NT2/D1 (cell line): ENCODE results near the gene NAT9.

Source experiments
- DNase-seq: peaks from one replicate; pipeline ENCODE4 v3.0.0-alpha.2; 2011; ENCODE audit warnings: low read depth, low spot score
- H3K27me3 ChIP-seq: 2 replicates; pipeline ENCODE4 v1.6.0; 2011; ENCODE audit warnings: mild to moderate bottlenecking; ENCODE audit not compliant: insufficient read length, insufficient read depth
- H3K36me3 ChIP-seq: 2 replicates; pipeline ENCODE4 v1.6.1; 2011; ENCODE audit warnings: mild to moderate bottlenecking, low read length, mixed read lengths; ENCODE audit not compliant: insufficient read depth, insufficient read length
- H3K4me1 ChIP-seq: 2 replicates; pipeline ENCODE4 v1.5.1; 2011; ENCODE audit not compliant: insufficient read depth, insufficient read length
- H3K4me3 ChIP-seq: 2 replicates; pipeline ENCODE4 v1.5.1; 2011; ENCODE audit warnings: low read depth; ENCODE audit not compliant: insufficient read length
- H3K9ac ChIP-seq: 2 replicates; pipeline ENCODE4 v1.6.0; 2011; ENCODE audit warnings: low read depth; ENCODE audit not compliant: insufficient read length
- H3K9me3 ChIP-seq: 2 replicates; pipeline ENCODE4 v1.5.1; 2011; ENCODE audit warnings: mild to moderate bottlenecking, low read length; ENCODE audit not compliant: insufficient read depth
- SUZ12 ChIP-seq: IDR thresholded peaks from 2 replicates; pipeline ENCODE4 v1.6.1; 2011; ENCODE audit not compliant: insufficient read length, insufficient read depth; ENCODE audit errors: extremely low read depth
- YY1 ChIP-seq: IDR thresholded peaks from 2 replicates; pipeline ENCODE4 v1.6.1; 2011; ENCODE audit not compliant: insufficient read length, insufficient read depth
- ZNF274 ChIP-seq: IDR thresholded peaks from 2 replicates; pipeline ENCODE4 v1.6.1; 2011; ENCODE audit warnings: mild to moderate bottlenecking, low read depth, low read length

Gene NAT9

GRCh38 chr17:74784125-74784810, 8.1 kb upstream of the NAT9 start:
- no peak overlapping the region for H3K4me3 ChIP-seq
- H3K4me1 ChIP-seq, result no peaks in the 10 kb centered on the region
- DNase-seq, result no peak
- H3K9ac ChIP-seq, result no peak overlapping the region
- H3K27me3 ChIP-seq, result no peaks in the 10 kb centered on the region
- no peaks in the 10 kb centered on the region for H3K9me3 ChIP-seq
- H3K36me3 ChIP-seq, result peaks cover 66% of the 10 kb centered on the region
- TF ChIP-seq SUZ12, result no peak
- TF ChIP-seq YY1, result no peak
- no peak for TF ChIP-seq ZNF274

- H3K4me1 ChIP-seq, result no peaks in the 10 kb centered on the region
These were observed 6.4 kb upstream of the NAT9 start for GRCh38 chr17:74782571-74782970.

GRCh38 chr17:74780443-74781238, 4.5 kb upstream of the NAT9 start:
- no peak overlapping the region for H3K9ac ChIP-seq
- peaks cover 57% of the 10 kb centered on the region for H3K36me3 ChIP-seq
- H3K4me1 ChIP-seq, result no peaks in the 10 kb centered on the region
- TF ChIP-seq SUZ12 (no peak), YY1 (no peak), ZNF274 (no peak)
- DNase-seq, result peak; percentile 40
- no peak overlapping the region for H3K4me3 ChIP-seq
- no peaks in the 10 kb centered on the region for H3K9me3 ChIP-seq
- no peaks in the 10 kb centered on the region for H3K27me3 ChIP-seq

More at GRCh38 chr17:74782571-74782970, 6.4 kb upstream of the NAT9 start:
- peaks cover 66% of the 10 kb centered on the region for H3K36me3 ChIP-seq
- no peaks in the 10 kb centered on the region for H3K9me3 ChIP-seq
- no peak for TF ChIP-seq SUZ12
- TF ChIP-seq YY1, result no peak
- no peak for TF ChIP-seq ZNF274
- H3K27me3 ChIP-seq, result no peaks in the 10 kb centered on the region
- no peak overlapping the region for H3K9ac ChIP-seq
- DNase-seq, result no peak
- H3K4me3 ChIP-seq, result no peak overlapping the region

GRCh38 chr17:74779948-74780400, 3.8 kb upstream of the NAT9 start:
- Histone ChIP-seq H3K36me3 (peaks cover 50% of the 10 kb centered on the region), H3K9me3 (no peaks in the 10 kb centered on the region), H3K9ac (no peak overlapping the region), H3K27me3 (no peaks in the 10 kb centered on the region), H3K4me1 (no peaks in the 10 kb centered on the region), H3K4me3 (no peak overlapping the region)
- no peak for DNase-seq
- TF ChIP-seq SUZ12 (no peak), ZNF274 (no peak), YY1 (no peak)

GRCh38 chr17:74779501-74779900, 3.4 kb upstream of the NAT9 start:
- Histone ChIP-seq H3K9me3 (no peaks in the 10 kb centered on the region), H3K36me3 (peaks cover 50% of the 10 kb centered on the region), H3K4me3 (no peak overlapping the region), H3K9ac (no peak overlapping the region), H3K4me1 (no peaks in the 10 kb centered on the region), H3K27me3 (no peaks in the 10 kb centered on the region)
- TF ChIP-seq ZNF274, result no peak
- no peak for TF ChIP-seq YY1
- TF ChIP-seq SUZ12, result no peak
- DNase-seq, result no peak

- H3K9me3 ChIP-seq, result no peaks in the 10 kb centered on the region
These were observed 2.8 kb upstream of the NAT9 start for GRCh38 chr17:74778960-74779359.

GRCh38 chr17:74777901-74778515, 1.9 kb upstream of the NAT9 start:
- no peak for DNase-seq
- H3K9me3 ChIP-seq, result no peaks in the 10 kb centered on the region

More at GRCh38 chr17:74778960-74779359, 2.8 kb upstream of the NAT9 start:
- no peak overlapping the region for H3K9ac ChIP-seq
- no peaks in the 10 kb centered on the region for H3K4me1 ChIP-seq
- TF ChIP-seq SUZ12, result no peak
- no peak for TF ChIP-seq ZNF274
- TF ChIP-seq YY1, result no peak
- H3K27me3 ChIP-seq, result no peaks in the 10 kb centered on the region
- H3K36me3 ChIP-seq, result peaks cover 46% of the 10 kb centered on the region
- H3K4me3 ChIP-seq, result no peak overlapping the region
- no peak for DNase-seq

More at GRCh38 chr17:74777901-74778515, 1.9 kb upstream of the NAT9 start:
- Histone ChIP-seq H3K36me3 (peaks cover 52% of the 10 kb centered on the region), H3K4me1 (no peaks in the 10 kb centered on the region), H3K4me3 (no peak overlapping the region), H3K27me3 (no peaks in the 10 kb centered on the region), H3K9ac (no peak overlapping the region)
- TF ChIP-seq YY1, result no peak
- TF ChIP-seq ZNF274, result no peak
- no peak for TF ChIP-seq SUZ12
